AG04450 (cell line): ENCODE data around the gene TREML2. TPM values are rescaled to one million over a fixed set of nuclear protein-coding genes. Genes with fewer than 3 reads are reported as not detected.
A peak's percentile ranks its signal among the peaks of the same experiment; 100 is the strongest.

Experiments
- CTCF ChIA-PET: fragments of 300-600, 350-600 bp; formaldehyde crosslinking; extraction: SDS; loops from one replicate; lab custom pipeline; 2022; ENCODE audit warnings: antibody characterized with exemption, inconsistent platforms; lab: Charles Lee
- POLR2A ChIA-PET: fragments of 350-600 bp; formaldehyde crosslinking; extraction: SDS; loops from one replicate; lab custom pipeline; 2021; ENCODE audit warnings: antibody characterized with exemption, inconsistent platforms; lab: Yijun Ruan, JAX
- DNase-seq: peaks from one replicate; pipeline ENCODE4 v3.0.0-alpha.2; 2011; ENCODE audit warnings: low read depth, low spot score
- H3K27ac ChIP-seq: one replicate; pipeline ENCODE4 v1.5.1; 2012; ENCODE audit warnings: low read depth, low read length, control low read depth
- H3K27me3 ChIP-seq: one replicate; pipeline ENCODE4 v1.6.0; 2012; ENCODE audit warnings: low read length; ENCODE audit not compliant: control insufficient read depth, insufficient read depth
- H3K4me3 ChIP-seq: 2 replicates; pipeline ENCODE4 v1.5.1; 2011; ENCODE audit warnings: mild to moderate bottlenecking, low read depth, low read length, control low read depth
- H3K9me3 ChIP-seq: 2 replicates; pipeline ENCODE4 v1.5.1; 2012; ENCODE audit warnings: low read length; ENCODE audit not compliant: control insufficient read depth, insufficient read depth
- CTCF ChIP-seq: IDR thresholded peaks from 2 replicates; pipeline ENCODE4 v1.5.1; 2011; ENCODE audit warnings: low read depth, low read length, control low read depth, inconsistent platforms
- polyA plus RNA-seq: library from polyadenylated mRNA; depleted of rRNA; stranded (reverse); fragments of >200 nt; gene quantifications from 2 replicates; pipeline ENCODE4 v1.2.3, GENCODE V29; 2011

Gene TREML2
- polyA plus RNA-seq, 1 experiment, result not detected

- H3K27ac ChIP-seq, result no peak overlapping the region
- H3K4me3 ChIP-seq, result no peak overlapping the region
- peaks cover 9% of the 10 kb centered on the region for H3K27me3 ChIP-seq
- POLR2A ChIA-PET, result interaction anchor here (0.6 kb wide), 1 partner anchor 160 kb away, joined by 3 read pairs; no protein-coding TSS in a partner anchor
- no peak for TF ChIP-seq CTCF
- DNase-seq, result peak; percentile 7
- CTCF ChIA-PET, result interaction anchor here (0.6 kb wide), 1 partner anchor 67 kb away, joined by 3 read pairs; no protein-coding TSS in a partner anchor
- no peaks in the 10 kb centered on the region; the same call in 1 of the 2 replicates for H3K9me3 ChIP-seq
Observed at GRCh38 chr6:41159415-41160082, 41.4 kb downstream of the TREML2 start.

DNA sequence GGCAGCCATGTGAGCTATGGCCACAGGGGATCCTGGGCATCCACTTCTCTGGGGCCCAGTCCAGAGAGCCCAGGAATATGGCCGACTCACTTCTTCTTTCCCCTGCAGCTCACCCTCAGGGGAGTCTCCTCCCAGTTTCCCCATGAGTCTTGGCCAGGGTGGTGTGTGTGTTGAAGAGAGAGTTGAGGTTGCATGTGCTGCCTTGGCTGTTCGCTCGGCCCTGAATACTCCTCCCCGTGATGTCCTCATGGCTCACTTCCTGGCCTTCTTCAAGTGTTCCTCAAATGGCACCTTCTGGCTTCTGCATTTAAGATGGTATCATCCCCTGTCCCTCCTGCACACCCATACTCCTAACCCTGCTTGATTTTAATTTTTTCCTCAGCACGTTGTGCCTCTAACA lies 43.6 kb downstream of the TREML2 start:
- POLR2A ChIA-PET, result no interaction called here
- Histone ChIP-seq H3K27ac (no peak overlapping the region), H3K9me3 (no peaks in the 10 kb centered on the region; the same call in 1 of the 2 replicates), H3K4me3 (no peak overlapping the region), H3K27me3 (peaks cover 6% of the 10 kb centered on the region)
- CTCF ChIA-PET, result interaction anchor here (1.1 kb wide), 1 partner anchor 25 kb away, joined by 4 read pairs; no protein-coding TSS in a partner anchor
- no peak for DNase-seq
- no peak for TF ChIP-seq CTCF

- Histone ChIP-seq H3K27ac (no peak overlapping the region), H3K27me3 (peaks cover 6% of the 10 kb centered on the region), H3K9me3 (no peaks in the 10 kb centered on the region; the same call in 1 of the 2 replicates), H3K4me3 (no peak overlapping the region)
- no peak for TF ChIP-seq CTCF
- CTCF ChIA-PET, result no interaction called here
- DNase-seq, result no peak
- POLR2A ChIA-PET, result no interaction called here
Observed at GRCh38 chr6:41156771-41157170, 44.2 kb downstream of the TREML2 start.

GRCh38 chr6:41156001-41156400 lies 44.9 kb downstream of the TREML2 start:
- peaks cover 6% of the 10 kb centered on the region for H3K27me3 ChIP-seq
- no peak for DNase-seq
- ChIA-PET POLR2A (no interaction called here), CTCF (no interaction called here)
- TF ChIP-seq CTCF, result no peak
- H3K27ac ChIP-seq, result no peak overlapping the region
- no peak overlapping the region for H3K4me3 ChIP-seq
- H3K9me3 ChIP-seq, result no peaks in the 10 kb centered on the region; the same call in 1 of the 2 replicates

- ChIA-PET CTCF (no interaction called here), POLR2A (no interaction called here)
- Histone ChIP-seq H3K4me3 (no peak overlapping the region), H3K27me3 (peaks cover 6% of the 10 kb centered on the region), H3K9me3 (no peaks in the 10 kb centered on the region; the same call in 1 of the 2 replicates), H3K27ac (no peak overlapping the region)
- TF ChIP-seq CTCF, result no peak
- no peak for DNase-seq
Observed at GRCh38 chr6:41155132-41155805, 45.7 kb downstream of the TREML2 start.
